ENCODE measurements around the gene DAAM1.

The DAAM1 gene

DNA sequence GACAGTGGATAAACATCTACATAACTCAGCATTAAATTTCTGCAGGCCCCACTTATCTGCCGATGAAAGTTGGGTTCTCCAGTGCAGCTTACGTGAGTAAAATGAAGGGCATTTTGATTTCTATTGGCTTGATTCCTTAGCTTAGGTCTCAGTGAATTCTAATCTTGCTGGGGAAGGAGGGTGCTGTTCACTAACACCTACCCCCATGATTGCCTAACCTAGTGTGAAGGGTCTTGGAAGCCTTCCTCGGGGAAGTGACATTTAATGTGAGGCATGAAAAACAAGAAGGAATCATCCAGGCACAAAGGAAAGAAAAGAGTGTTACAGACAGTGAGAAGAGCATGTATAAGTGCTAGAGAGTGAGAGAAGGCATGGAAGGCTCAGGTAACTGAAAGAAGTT is 81.0 kb downstream of the DAAM1 start:
- no peak for DNase-seq
- TF ChIP-seq CTCF (IDR thresholded peaks at IDR 0.05): no peak
- peaks cover 33% of the 10 kb centered on the region for H3K4me1 Mint-ChIP-seq
- H3K36me3 Mint-ChIP-seq (ENCODE audit: low read depth): peaks cover 48% of the 10 kb centered on the region
- peak overlapping the region; percentile 31 for H3K4me3 Mint-ChIP-seq
- H3K9me3 Mint-ChIP-seq: peaks cover 8% of the 10 kb centered on the region
- H3K27me3 Mint-ChIP-seq (ENCODE audit: low read depth, poor library complexity): peaks cover 3% of the 10 kb centered on the region
- H3K27ac Mint-ChIP-seq: peak overlapping the region; percentile 95

GRCh38 chr14:59271256-59271655 is 82.8 kb downstream of the DAAM1 start:
- H3K36me3 Mint-ChIP-seq (ENCODE audit: low read depth): peaks cover 30% of the 10 kb centered on the region
- H3K27ac Mint-ChIP-seq: no peak overlapping the region
- H3K27me3 Mint-ChIP-seq (ENCODE audit: low read depth, poor library complexity): peaks cover 3% of the 10 kb centered on the region
- H3K9me3 Mint-ChIP-seq: peaks cover 8% of the 10 kb centered on the region
- peaks cover 51% of the 10 kb centered on the region for H3K4me1 Mint-ChIP-seq
- no peak for DNase-seq
- H3K4me3 Mint-ChIP-seq: no peak overlapping the region
- no peak for TF ChIP-seq CTCF (IDR thresholded peaks at IDR 0.05)

- no peak for TF ChIP-seq CTCF (IDR thresholded peaks at IDR 0.05)
- Mint-ChIP-seq H3K27me3 (ENCODE audit: low read depth, poor library complexity) (peaks cover 4% of the 10 kb centered on the region), H3K4me3 (no peak overlapping the region), H3K36me3 (ENCODE audit: low read depth) (peaks cover 26% of the 10 kb centered on the region), H3K9me3 (peaks cover 8% of the 10 kb centered on the region), H3K27ac (no peak overlapping the region), H3K4me1 (peaks cover 56% of the 10 kb centered on the region)
- DNase-seq: no peak
Observed at GRCh38 chr14:59271734-59272133, 83.3 kb downstream of the DAAM1 start.

GRCh38 chr14:59272633-59273032 is 84.2 kb downstream of the DAAM1 start:
- peaks cover 22% of the 10 kb centered on the region for H3K36me3 Mint-ChIP-seq (ENCODE audit: low read depth)
- H3K9me3 Mint-ChIP-seq: peaks cover 8% of the 10 kb centered on the region
- no peak overlapping the region for H3K27ac Mint-ChIP-seq
- peaks cover 56% of the 10 kb centered on the region for H3K4me1 Mint-ChIP-seq
- no peak for TF ChIP-seq CTCF (IDR thresholded peaks at IDR 0.05)
- no peak overlapping the region for H3K4me3 Mint-ChIP-seq
- no peak for DNase-seq
- H3K27me3 Mint-ChIP-seq (ENCODE audit: low read depth, poor library complexity): peaks cover 5% of the 10 kb centered on the region

DNA sequence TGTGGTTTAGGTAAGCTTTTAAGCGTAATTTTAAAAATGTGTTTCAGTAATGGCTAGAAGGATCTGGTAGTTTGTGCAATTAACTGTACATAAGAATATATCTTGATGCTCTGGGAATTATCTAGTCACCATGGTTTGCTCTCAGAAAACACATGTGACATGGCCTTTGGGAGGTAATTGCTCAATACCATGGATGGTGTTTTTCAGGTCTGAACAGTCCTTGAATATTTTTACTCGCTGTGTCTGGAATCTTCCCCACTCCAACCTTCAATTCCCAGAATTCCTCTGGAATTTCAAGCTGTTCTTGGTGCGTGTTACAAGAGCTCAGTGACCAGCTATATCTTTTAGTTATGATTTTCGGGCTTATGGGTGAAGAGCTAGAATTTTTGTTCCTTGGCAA is 85.3 kb downstream of the DAAM1 start:
- DNase-seq: no peak
- H3K4me1 Mint-ChIP-seq: peaks cover 50% of the 10 kb centered on the region
- TF ChIP-seq CTCF (IDR thresholded peaks at IDR 0.05): no peak
- H3K27me3 Mint-ChIP-seq (ENCODE audit: low read depth, poor library complexity): peaks cover 3% of the 10 kb centered on the region
- no peak overlapping the region for H3K27ac Mint-ChIP-seq
- no peak overlapping the region for H3K4me3 Mint-ChIP-seq
- H3K36me3 Mint-ChIP-seq (ENCODE audit: low read depth): peaks cover 11% of the 10 kb centered on the region
- H3K9me3 Mint-ChIP-seq: peaks cover 1% of the 10 kb centered on the region

DNA sequence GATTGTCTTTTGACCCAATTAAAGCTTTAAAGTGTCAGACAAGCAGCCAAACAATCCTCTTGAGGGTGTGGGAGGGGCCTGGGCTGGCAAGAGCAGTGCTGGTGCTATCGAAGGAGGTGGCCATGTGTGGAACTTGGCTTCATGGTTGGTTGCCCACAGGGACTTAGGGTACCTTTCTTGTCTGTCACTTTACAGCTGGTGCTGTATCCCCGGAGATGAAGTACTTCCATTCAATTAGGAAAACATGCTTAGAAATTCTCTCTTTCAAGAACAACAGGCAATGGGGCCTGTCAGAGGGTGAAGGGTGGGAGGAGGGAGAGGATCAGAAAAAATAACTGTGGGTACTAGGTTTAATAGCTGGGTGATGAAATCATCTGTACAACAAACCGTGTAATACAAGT is 86.5 kb downstream of the DAAM1 start:
- H3K4me3 Mint-ChIP-seq: no peak overlapping the region
- H3K4me1 Mint-ChIP-seq: peaks cover 37% of the 10 kb centered on the region
- peak; percentile 45 for DNase-seq
- peaks cover 13% of the 10 kb centered on the region for H3K36me3 Mint-ChIP-seq (ENCODE audit: low read depth)
- H3K27ac Mint-ChIP-seq: peak overlapping the region; percentile 18
- TF ChIP-seq CTCF (IDR thresholded peaks at IDR 0.05): no peak
- H3K9me3 Mint-ChIP-seq: peaks cover 4% of the 10 kb centered on the region
- peaks cover 3% of the 10 kb centered on the region for H3K27me3 Mint-ChIP-seq (ENCODE audit: low read depth, poor library complexity)
